IMR-90 (cell line): ENCODE results near the gene CNPY4. TPM values are rescaled to one million over a fixed set of nuclear protein-coding genes. Genes with fewer than 3 reads are reported as not detected.

Source experiments
- CEBPB ChIP-seq: IDR thresholded peaks from 2 replicates; pipeline ENCODE4 v1.6.1; 2012; ENCODE audit warnings: low read depth, low read length, improper control_type of control experiment
- POLR2A ChIP-seq: IDR thresholded peaks from 2 replicates; pipeline ENCODE4 v1.6.1; 2012; ENCODE audit warnings: mild to moderate bottlenecking, low read depth, low read length
- USF2 ChIP-seq: fragments of 150-350 bp; IDR thresholded peaks from 2 replicates; pipeline ENCODE4 v1.6.1; 2017; ENCODE audit warnings: mild to moderate bottlenecking, antibody characterized with exemption, low read length, low read depth
- polyA plus RNA-seq, 3 experiments: library from polyadenylated mRNA; depleted of rRNA; stranded (reverse); fragments of >200 nt; gene quantifications; 2 replicates each; pipeline ENCODE4 v1.2.3, GENCODE V29; 2012; ENCODE audit warnings: low replicate concordance in 1 of 3
- total RNA-seq: library from RNA; depleted of rRNA; stranded (reverse); fragments of >200 nt; gene quantifications from 2 replicates; pipeline ENCODE4 v1.2.3, GENCODE V29; 2012

The CNPY4 gene
- total and polyA plus RNA-seq, 2 of the 4 experiments (the other 2 are of a cell fraction), result 13.3 to 21.9 TPM

DNA sequence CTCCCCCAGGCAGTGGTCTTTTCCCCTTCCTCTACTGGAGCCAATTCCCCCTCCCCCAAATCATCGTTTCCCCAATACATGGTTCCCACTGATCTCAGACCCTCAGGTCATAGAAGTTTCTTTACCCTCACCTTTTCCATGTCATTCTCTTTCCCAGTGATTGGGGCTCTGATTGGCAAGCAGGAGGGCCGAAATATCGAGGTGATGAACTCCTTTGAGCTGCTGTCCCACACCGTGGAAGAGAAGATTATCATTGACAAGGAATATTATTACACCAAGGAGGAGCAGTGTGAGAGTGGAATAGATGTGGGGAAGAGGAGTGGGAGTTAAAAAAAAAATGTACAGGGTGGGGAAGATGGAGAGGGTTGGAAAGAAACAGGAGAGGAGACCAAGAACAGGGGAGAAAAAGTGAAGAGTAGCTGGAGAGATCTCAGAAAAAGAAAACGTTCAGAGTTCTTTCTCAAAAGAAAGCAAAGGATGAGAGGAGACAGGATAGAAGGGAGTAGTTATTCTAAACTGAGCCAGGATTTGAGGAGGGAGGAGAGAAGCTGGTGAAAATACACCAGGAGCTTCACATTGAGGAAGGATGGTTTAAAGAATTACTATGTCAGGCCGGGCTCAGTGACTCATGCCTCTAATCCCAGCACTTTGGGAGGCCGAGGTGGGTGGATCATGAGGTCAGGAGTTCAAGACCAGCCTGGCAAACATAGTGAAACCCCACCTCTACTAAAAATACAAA lies 29.8 kb upstream of the CNPY4 start (continued):
- no peak for TF ChIP-seq USF2
- no peak for TF ChIP-seq CEBPB
- TF ChIP-seq POLR2A, result no peak
